ENCODE measurements around the gene NRXN2. TPM values are rescaled to one million over a fixed set of nuclear protein-coding genes. Genes with fewer than 3 reads are reported as not detected.

The NRXN2 gene
- total RNA-seq, 4 donors from 2014 or later: 0.21 to 0.72 (median 0.64) TPM; not detected in 1

DNA sequence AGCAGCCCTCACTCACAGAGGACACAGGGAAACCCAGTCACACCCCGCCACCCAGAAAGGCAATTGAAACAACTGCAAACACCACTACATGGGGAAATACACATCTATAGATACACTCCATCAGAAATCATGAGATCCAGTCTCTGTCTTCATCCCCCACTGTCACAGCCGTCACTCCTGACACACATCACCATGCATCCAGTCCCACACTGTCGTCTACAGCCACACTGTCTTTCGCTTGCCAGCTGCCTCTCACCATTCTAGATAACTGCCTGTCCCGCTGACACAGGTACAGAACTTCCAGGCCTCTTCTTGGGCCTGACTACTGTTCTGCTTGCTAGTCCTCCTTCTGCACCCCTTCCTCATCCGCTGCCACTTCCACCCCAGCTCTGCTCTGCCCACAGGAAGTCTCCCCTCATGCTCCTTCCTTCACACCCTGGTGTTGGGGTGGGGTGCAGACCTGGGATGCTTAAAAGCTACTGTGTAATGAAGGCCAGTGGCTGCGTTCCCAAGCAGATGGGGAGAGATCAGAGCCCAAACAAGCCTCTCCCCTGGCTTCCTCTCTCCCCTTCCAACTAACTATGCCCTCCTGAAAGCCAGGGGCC, 89.3 kb downstream of the NRXN2 start:
- no peak for DNase-seq (ENCODE audit: low spot score in 2 of 2)
- no peak for TF ChIP-seq EP300 (IDR thresholded peaks at IDR 0.05)
- no peak for TF ChIP-seq POLR2A (IDR thresholded peaks at IDR 0.05)
- no peak for TF ChIP-seq POLR2AphosphoS5 (IDR thresholded peaks at IDR 0.05)
- TF ChIP-seq, protein P1, sequence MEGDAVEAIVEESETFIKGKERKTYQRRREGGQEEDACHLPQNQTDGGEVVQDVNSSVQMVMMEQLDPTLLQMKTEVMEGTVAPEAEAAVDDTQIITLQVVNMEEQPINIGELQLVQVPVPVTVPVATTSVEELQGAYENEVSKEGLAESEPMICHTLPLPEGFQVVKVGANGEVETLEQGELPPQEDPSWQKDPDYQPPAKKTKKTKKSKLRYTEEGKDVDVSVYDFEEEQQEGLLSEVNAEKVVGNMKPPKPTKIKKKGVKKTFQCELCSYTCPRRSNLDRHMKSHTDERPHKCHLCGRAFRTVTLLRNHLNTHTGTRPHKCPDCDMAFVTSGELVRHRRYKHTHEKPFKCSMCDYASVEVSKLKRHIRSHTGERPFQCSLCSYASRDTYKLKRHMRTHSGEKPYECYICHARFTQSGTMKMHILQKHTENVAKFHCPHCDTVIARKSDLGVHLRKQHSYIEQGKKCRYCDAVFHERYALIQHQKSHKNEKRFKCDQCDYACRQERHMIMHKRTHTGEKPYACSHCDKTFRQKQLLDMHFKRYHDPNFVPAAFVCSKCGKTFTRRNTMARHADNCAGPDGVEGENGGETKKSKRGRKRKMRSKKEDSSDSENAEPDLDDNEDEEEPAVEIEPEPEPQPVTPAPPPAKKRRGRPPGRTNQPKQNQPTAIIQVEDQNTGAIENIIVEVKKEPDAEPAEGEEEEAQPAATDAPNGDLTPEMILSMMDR (IDR thresholded peaks at IDR 0.05): no peak

DNA sequence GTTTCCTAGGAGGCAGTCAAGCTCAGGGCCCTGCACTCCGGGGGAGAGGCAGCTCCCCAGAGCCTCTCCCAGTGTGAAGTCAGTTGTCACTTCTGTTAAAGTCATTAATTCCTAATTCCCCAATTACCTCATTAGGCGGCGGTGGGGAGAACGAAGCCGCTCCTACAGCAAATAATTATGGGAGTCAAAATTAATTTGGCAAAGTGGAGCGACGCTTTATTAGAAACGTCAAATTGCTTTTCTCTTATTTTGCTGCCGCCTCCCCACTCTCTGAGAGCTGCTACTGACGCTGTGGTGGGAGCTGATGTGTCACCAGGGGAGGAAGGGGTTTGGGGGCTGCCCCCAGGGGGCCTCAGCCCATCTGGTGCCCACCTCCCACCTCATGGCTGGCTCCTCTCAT, 90.3 kb downstream of the NRXN2 start:
- H3K4me1 ChIP-seq: peaks cover under 1% of the 10 kb centered on the region
- no peaks in the 10 kb centered on the region for H3K36me3 ChIP-seq
- WGBS: 93% methylated on average over 10 of the region's 10 CpGs
- DNase-seq (ENCODE audit: low spot score in 2 of 2): no peak
- TF ChIP-seq POLR2AphosphoS5 (IDR thresholded peaks at IDR 0.05) (no peak), EP300 (IDR thresholded peaks at IDR 0.05) (no peak), POLR2A (IDR thresholded peaks at IDR 0.05) (no peak)
- TF ChIP-seq, protein P1 (IDR thresholded peaks at IDR 0.05): no peak
- H3K27ac ChIP-seq: no peak overlapping the region
- H3K9me3 ChIP-seq: no peaks in the 10 kb centered on the region
- no peak overlapping the region for H3K4me3 ChIP-seq
- peaks cover 37% of the 10 kb centered on the region for H3K27me3 ChIP-seq

More for the DNA sequence above, 89.3 kb downstream of the NRXN2 start:
- H3K36me3 ChIP-seq: no peaks in the 10 kb centered on the region
- H3K4me1 ChIP-seq: peaks cover 7% of the 10 kb centered on the region
- no peak overlapping the region for H3K27ac ChIP-seq
- WGBS: 85% methylated on average over 7 of the region's 7 CpGs
- H3K27me3 ChIP-seq: peaks cover 44% of the 10 kb centered on the region
- H3K4me3 ChIP-seq: no peak overlapping the region
- no peaks in the 10 kb centered on the region for H3K9me3 ChIP-seq

DNA sequence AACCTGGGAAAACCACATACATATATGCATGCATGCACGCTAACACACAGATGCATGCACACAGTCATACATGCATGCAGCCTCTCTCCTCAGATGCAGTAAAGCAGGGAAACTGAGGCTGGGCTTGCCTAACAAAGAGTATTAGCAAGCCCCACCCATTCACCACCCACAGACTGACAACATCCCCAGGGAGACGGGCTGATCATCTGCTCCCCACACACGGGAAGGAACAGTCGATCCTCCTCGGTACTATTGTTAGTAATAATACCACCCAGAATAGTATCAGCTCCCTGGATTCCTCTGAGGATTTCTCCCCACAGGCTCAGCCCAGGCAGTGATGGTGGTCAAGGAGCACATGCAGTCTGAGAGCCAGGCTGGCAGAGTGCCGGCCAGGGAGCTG, 90.8 kb downstream of the NRXN2 start:
- Histone ChIP-seq H3K36me3 (no peaks in the 10 kb centered on the region), H3K27ac (no peak overlapping the region), H3K9me3 (no peaks in the 10 kb centered on the region), H3K4me3 (no peak overlapping the region), H3K27me3 (peaks cover 33% of the 10 kb centered on the region), H3K4me1 (no peaks in the 10 kb centered on the region)
- no peak for TF ChIP-seq EP300 (IDR thresholded peaks at IDR 0.05)
- TF ChIP-seq, protein P1 (IDR thresholded peaks at IDR 0.05): no peak
- no peak for TF ChIP-seq POLR2AphosphoS5 (IDR thresholded peaks at IDR 0.05)
- no peak for TF ChIP-seq POLR2A (IDR thresholded peaks at IDR 0.05)
- WGBS: 94% methylated on average over 5 of the region's 6 CpGs
- DNase-seq (ENCODE audit: low spot score in 2 of 2): no peak

DNA sequence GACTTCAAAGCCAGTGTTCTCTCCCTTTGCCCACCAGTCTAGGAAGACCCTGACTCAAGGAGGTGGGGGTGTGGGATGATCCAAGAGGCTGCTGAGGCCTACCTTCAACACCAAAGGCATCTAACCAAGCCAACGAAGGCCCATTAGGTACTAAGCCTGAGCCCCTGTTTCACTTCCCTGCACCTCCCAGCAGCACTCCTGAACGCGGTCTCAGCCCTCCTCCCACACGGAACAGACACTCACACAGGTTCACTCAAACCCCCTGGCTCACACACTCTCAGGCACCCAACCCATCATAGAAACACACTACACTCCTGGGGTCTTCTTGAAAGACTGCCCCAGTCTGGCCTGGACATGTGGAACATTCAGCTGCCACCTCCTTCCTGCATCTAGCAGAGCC, 91.3 kb downstream of the NRXN2 start:
- TF ChIP-seq POLR2AphosphoS5 (IDR thresholded peaks at IDR 0.05) (no peak), POLR2A (IDR thresholded peaks at IDR 0.05) (no peak), EP300 (IDR thresholded peaks at IDR 0.05) (no peak)
- WGBS: 97% methylated on average over 4 of the region's 4 CpGs
- Histone ChIP-seq H3K4me1 (no peaks in the 10 kb centered on the region), H3K4me3 (no peak overlapping the region), H3K9me3 (no peaks in the 10 kb centered on the region), H3K36me3 (no peaks in the 10 kb centered on the region), H3K27ac (no peak overlapping the region), H3K27me3 (peaks cover 27% of the 10 kb centered on the region)
- DNase-seq (ENCODE audit: low spot score in 2 of 2): no peak

DNA sequence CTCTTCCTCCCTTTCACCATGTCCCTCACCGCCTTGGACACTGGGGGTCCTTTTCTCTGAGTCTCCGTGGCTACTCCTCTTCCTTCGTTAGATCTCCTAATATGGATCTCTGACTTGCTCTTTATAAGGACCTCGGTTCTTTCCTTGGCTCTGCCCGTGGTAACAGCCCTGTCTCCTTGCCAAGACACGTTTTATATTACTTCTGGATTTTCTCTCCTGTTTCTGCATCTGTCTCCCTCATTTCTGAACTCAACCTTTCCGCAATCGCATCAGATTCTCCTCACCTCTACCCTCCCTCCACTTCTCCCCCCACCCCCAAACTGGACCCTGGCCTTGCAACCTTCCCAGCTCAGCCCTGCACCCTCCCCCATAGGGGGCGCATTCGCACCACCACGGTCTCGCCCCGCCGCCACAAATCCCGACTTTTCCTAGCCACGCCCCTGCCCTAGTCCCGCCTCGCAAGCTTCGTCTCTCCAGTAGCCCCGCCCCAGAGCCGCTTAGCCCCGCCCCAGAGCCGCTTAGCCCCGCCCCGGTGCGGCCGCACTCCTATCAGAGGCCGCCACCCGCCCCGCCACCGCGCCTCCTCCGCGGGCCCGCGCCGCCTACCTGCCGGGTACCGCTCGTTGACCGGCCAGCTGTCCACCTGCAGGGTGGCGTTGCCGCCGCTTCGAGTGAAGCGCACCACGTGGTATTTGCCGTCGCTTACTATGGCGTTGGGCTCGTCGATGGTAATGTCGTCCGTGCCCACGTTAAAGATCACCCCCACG, 93.0 kb downstream of the NRXN2 start:
- no peaks in the 10 kb centered on the region for H3K36me3 ChIP-seq
- H3K27me3 ChIP-seq: peaks cover 16% of the 10 kb centered on the region
- 50% methylated on average over 52 of the region's 56 CpGs for WGBS
- H3K9me3 ChIP-seq: no peaks in the 10 kb centered on the region
- no peak overlapping the region for H3K27ac ChIP-seq
- DNase-seq (ENCODE audit: low spot score in 2 of 2): no peak
- no peak for TF ChIP-seq EP300 (IDR thresholded peaks at IDR 0.05)
- no peak overlapping the region for H3K4me3 ChIP-seq
- no peaks in the 10 kb centered on the region for H3K4me1 ChIP-seq

DNA sequence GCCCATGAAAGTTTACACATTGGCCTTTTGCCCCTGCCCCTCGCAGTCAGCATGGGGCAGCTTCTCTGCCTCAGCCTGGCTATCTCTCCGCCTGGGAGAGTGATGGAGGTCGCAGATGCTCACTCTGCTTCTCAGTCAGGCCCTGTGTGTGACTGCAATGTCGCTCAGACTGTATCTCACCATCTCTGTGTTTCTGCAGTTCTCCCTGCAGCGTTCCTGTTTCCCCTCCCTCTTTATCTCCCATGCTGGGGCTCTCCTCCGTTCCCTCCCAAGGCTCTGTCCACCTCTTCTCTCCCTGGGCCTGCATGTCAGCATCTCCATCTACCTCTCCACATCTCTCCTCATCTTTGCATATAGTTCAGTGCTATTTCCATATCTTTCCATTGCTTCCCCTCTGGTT, 93.9 kb downstream of the NRXN2 start:
- no peak for DNase-seq (ENCODE audit: low spot score in 2 of 2)
- 93% methylated on average over 6 of the region's 6 CpGs for WGBS
- Histone ChIP-seq H3K36me3 (no peaks in the 10 kb centered on the region), H3K4me1 (no peaks in the 10 kb centered on the region), H3K9me3 (no peaks in the 10 kb centered on the region), H3K4me3 (no peak overlapping the region), H3K27ac (no peak overlapping the region), H3K27me3 (peaks cover 16% of the 10 kb centered on the region)
- no peak for TF ChIP-seq POLR2AphosphoS5 (IDR thresholded peaks at IDR 0.05)
- TF ChIP-seq, protein P1 (IDR thresholded peaks at IDR 0.05): no peak
